ENCODE measurements around the gene BCAP29. TPM values are rescaled to one million over a fixed set of nuclear protein-coding genes. Genes with fewer than 3 reads are reported as not detected.

BCAP29 gene, protein sequence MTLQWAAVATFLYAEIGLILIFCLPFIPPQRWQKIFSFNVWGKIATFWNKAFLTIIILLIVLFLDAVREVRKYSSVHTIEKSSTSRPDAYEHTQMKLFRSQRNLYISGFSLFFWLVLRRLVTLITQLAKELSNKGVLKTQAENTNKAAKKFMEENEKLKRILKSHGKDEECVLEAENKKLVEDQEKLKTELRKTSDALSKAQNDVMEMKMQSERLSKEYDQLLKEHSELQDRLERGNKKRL
- total RNA-seq (2012; rRNA removed): 33.0 and 119 TPM in 2 replicates
- 21.1 and 35.1 TPM in 2 replicates for polyA plus RNA-seq (2012; rRNA removed)
- 8.4 and 16.4 TPM in 2 replicates for polyA plus RNA-seq (2012; cell fraction: cytosol; rRNA removed)
- 4.4 and 18.7 TPM in 2 replicates for polyA plus RNA-seq (2012; cell fraction: nucleus; rRNA removed; ENCODE audit: low replicate concordance)
- Bru-seq, nascent RNA: percentile 70 among the genes with signal in this experiment
- percentile 74 among the genes with signal in this experiment for BruChase-seq, experiment 1, labeled RNA remaining after a 6-hour chase
- percentile 76 among the genes with signal in this experiment for BruChase-seq, experiment 2, labeled RNA remaining after a 2-hour chase
- long read RNA-seq, full-length matches to known transcripts: 55 of 75 reads
- long read RNA-seq, partial matches to known transcripts: 9 of 75 reads
- long read RNA-seq, other reads (novel, unspliced or antisense): 11 of 75 reads

GRCh38 chr7:107579885-107580715 lies at the start of gene BCAP29:
TSS of gene BCAP29 (plus strand) at chr7:107580246. CDS start at chr7:107580773, 527 bp downstream.
- Histone ChIP-seq H2BK120ac (ENCODE audit: low read depth, low read length) (peak within 1 kb of the TSS; percentile 75), H4K20me1 (ENCODE audit: insufficient read depth, low read length) (no peaks in the 10 kb centered on the region), H2BK5ac (ENCODE audit: low read depth, low read length, poor library complexity, severe bottlenecking) (peak within 1 kb of the TSS; percentile 64), H2BK15ac (ENCODE audit: low read depth, low read length) (peak within 1 kb of the TSS; percentile 97; the same call in 2 of the 3 replicates), H3K4ac (ENCODE audit: low read depth, low read length) (peak within 1 kb of the TSS; percentile 96), H2AK9ac (replicated peaks; ENCODE audit: low read depth, low read length, poor library complexity) (peak within 1 kb of the TSS; percentile 99), H3K36me3 (ENCODE audit: control insufficient read depth, insufficient read depth, low read length) (peaks cover 4% of the 10 kb centered on the region; the same call in 1 of the 2 replicates), H3K14ac (replicated peaks; ENCODE audit: low read depth, low read length) (peak within 1 kb of the TSS; percentile 97), H3K4me1 (ENCODE audit: control insufficient read depth, insufficient read depth, low read length) (no peaks in the 10 kb centered on the region), H3K27ac (ENCODE audit: insufficient read depth, low read length) (peak within 1 kb of the TSS; percentile 74), H3K9me1 (ENCODE audit: insufficient read depth, low read length) (no peaks in the 10 kb centered on the region), H3K79me1 (ENCODE audit: low read depth in 1 of 2, low read length in 2 of 2) (peaks cover 12 to 37% of the 10 kb centered on the region in 2 experiments), H3K27me3 (ENCODE audit: control insufficient read depth, insufficient read depth, low read length) (no peaks in the 10 kb centered on the region), H2AFZ (replicated peaks; ENCODE audit: low read length, poor library complexity) (peak within 1 kb of the TSS; percentile 96), H3K9ac (ENCODE audit: low read depth, low read length) (peak within 1 kb of the TSS; percentile 95), H2BK20ac (ENCODE audit: low read depth, low read length) (peak within 1 kb of the TSS; percentile 34; the same call in 1 of the 2 replicates), H4K91ac (ENCODE audit: insufficient read depth, low read depth, low read length) (peak within 1 kb of the TSS; percentile 80), H3K56ac (ENCODE audit: extremely low read depth, insufficient read depth, low read length) (peak within 1 kb of the TSS; percentile 75), H3K23ac (ENCODE audit: low read depth, low read length) (peak within 1 kb of the TSS; percentile 95), H4K5ac (ENCODE audit: low read depth, low read length) (peak within 1 kb of the TSS; percentile 27), H2AK5ac (ENCODE audit: low read depth, low read length) (peak within 1 kb of the TSS; percentile 80; the same call in 1 of the 2 replicates), H4K8ac (ENCODE audit: low read depth in 2 of 2, low read length in 2 of 2) (peak within 1 kb of the TSS; percentile 89 to 100), H3K4me3 (ENCODE audit: insufficient read depth, low read depth, low read length) (peak within 1 kb of the TSS; percentile 93), H3K4me2 (ENCODE audit: low read depth, low read length) (peak within 1 kb of the TSS; percentile 98), H3K9me3 (ENCODE audit: control insufficient read depth, insufficient read depth, low read length) (no peaks in the 10 kb centered on the region), H3K18ac (ENCODE audit: low read depth, low read length) (peak within 1 kb of the TSS; percentile 85)
- in situ Hi-C loops (cut with MboI; ENCODE audit: low sequenced_read_pairs) (no loop called here), intact Hi-C loops (cut with micrococcal nuclease) (loop anchor here (5.0 kb wide), 3 partner anchors 118 to 162 kb away; partner anchors contain the start of gene CBLL1), dilution Hi-C loops (cut with HindIII; ENCODE audit: low sequenced_read_pairs, unreplicated experiment) (no loop called here)
- peak; percentile 98 for ATAC-seq (ENCODE audit: low read depth)
- BruUV-seq (replicated peaks): no TSS peak
- POLR2A ChIA-PET (ENCODE audit: unreplicated experiment): no interaction called here
- peak; percentile 25 for DNase-seq
- CTCF ChIA-PET: no interaction called here
- WGBS, 2 experiments (ENCODE audit: extremely low coverage in 2 of 2, insufficient read length in 1 of 2): 0% methylated on average over 12 of the region's 89 CpGs; no CpG with 5 or more reads in 1 of the 2 experiments
- TF ChIP-seq CHD1 (IDR thresholded peaks at IDR 0.05; ENCODE audit: low read depth, low read length) (no peak), FOS (IDR thresholded peaks at IDR 0.05; ENCODE audit: low read depth, low read length) (no peak), MAFK (IDR thresholded peaks at IDR 0.05; ENCODE audit: low read depth, low read length) (no peak), CEBPB (IDR thresholded peaks at IDR 0.05; ENCODE audit: low read depth, low read length) (no peak), ELK1 (IDR thresholded peaks at IDR 0.05; ENCODE audit: borderline replicate concordance, low read depth, low read length) (no peak), BHLHE40 (IDR thresholded peaks at IDR 0.05; ENCODE audit: low read depth, low read length) (peak; percentile 22; the same call in 1 of the 2 replicates), MAZ (IDR thresholded peaks at IDR 0.05; ENCODE audit: borderline replicate concordance, low read depth, low read length) (peak; percentile 47; the same call in 1 of the 2 replicates), SMC3 (IDR thresholded peaks at IDR 0.05; ENCODE audit: low read depth, low read length) (no peak), MXI1 (IDR thresholded peaks at IDR 0.05; ENCODE audit: borderline replicate concordance, low read depth, low read length) (peak; percentile 54), RAD21 (IDR thresholded peaks at IDR 0.05; ENCODE audit: low read length) (no peak), POLR2A (IDR thresholded peaks at IDR 0.05; ENCODE audit: low read depth, low read length) (peak; percentile 80), RFX5 (IDR thresholded peaks at IDR 0.05; ENCODE audit: low read depth, low read length) (no peak)
